HEK293T (cell line): ENCODE results near the gene EIF2AK3.
"Not testable (repeated sequence)": the region's sequence is repeated elsewhere in the genome, so short reads cannot be mapped to it uniquely, and the experiment has no call there.

Experiments
- CTCF ChIA-PET: fragments of 350-600 bp; formaldehyde crosslinking; extraction: SDS; loops from one replicate; lab custom pipeline; 2021; ENCODE audit warnings: antibody characterized with exemption, inconsistent platforms; lab: Yijun Ruan, JAX
- POLR2A ChIA-PET: fragments of 350-600 bp; formaldehyde crosslinking; extraction: SDS; loops from one replicate; lab custom pipeline; 2020; ENCODE audit warnings: antibody characterized with exemption, inconsistent platforms; lab: Yijun Ruan, JAX
- DNase-seq: peaks from one replicate; pipeline ENCODE4 v3.0.0; 2012; ENCODE audit warnings: mixed read lengths; ENCODE audit errors: extremely low spot score
- ARNT ChIP-seq: fragments of 450-650 bp; IDR thresholded peaks from 2 replicates; pipeline ENCODE4 v1.6.1; 2017; ENCODE audit warnings: mild to moderate bottlenecking
- BHLHE40 ChIP-seq: fragments of 450-650 bp; IDR thresholded peaks from 2 replicates; pipeline ENCODE4 v1.6.1; 2016; ENCODE audit warnings: mild to moderate bottlenecking, moderate library complexity, borderline replicate concordance
- CTBP1 ChIP-seq: fragments of 450-650 bp; IDR thresholded peaks from 2 replicates; pipeline ENCODE4 v1.6.1; 2016; ENCODE audit warnings: borderline replicate concordance
- ELF4 ChIP-seq: fragments of 450-650 bp; IDR thresholded peaks from 2 replicates; pipeline ENCODE4 v1.6.1; 2017; ENCODE audit warnings: antibody characterized with exemption
- FOXA1 ChIP-seq: fragments of 450-650 bp; IDR thresholded peaks from 2 replicates; pipeline ENCODE4 v1.6.1; 2016; ENCODE audit warnings: mild to moderate bottlenecking
- FOXK2 ChIP-seq: fragments of 450-650 bp; IDR thresholded peaks from 2 replicates; pipeline ENCODE4 v1.6.1; 2016; ENCODE audit warnings: mild to moderate bottlenecking
- FOXM1 ChIP-seq: fragments of 450-650 bp; IDR thresholded peaks from 2 replicates; pipeline ENCODE4 v1.6.1; 2017; ENCODE audit warnings: mild to moderate bottlenecking, borderline replicate concordance
- HDGF ChIP-seq: fragments of 450-650 bp; IDR thresholded peaks from 2 replicates; pipeline ENCODE4 v1.6.1; 2017; ENCODE audit warnings: antibody characterized with exemption, borderline replicate concordance
- L3MBTL2 ChIP-seq: fragments of 450-650 bp; conservative IDR thresholded peaks from 2 replicates; pipeline ENCODE4 v1.6.1; 2016; ENCODE audit warnings: mild to moderate bottlenecking
- LEF1 ChIP-seq: fragments of 450-650 bp; IDR thresholded peaks from 2 replicates; pipeline ENCODE4 v1.6.1; 2017; ENCODE audit warnings: mild to moderate bottlenecking, borderline replicate concordance
- NFRKB ChIP-seq: fragments of 450-650 bp; IDR thresholded peaks from 2 replicates; pipeline ENCODE4 v1.6.1; 2016; ENCODE audit warnings: mild to moderate bottlenecking, moderate library complexity
- SP1 ChIP-seq: fragments of 450-650 bp; IDR thresholded peaks from 2 replicates; pipeline ENCODE4 v1.6.1; 2017
- SUZ12 ChIP-seq: fragments of 450-650 bp; IDR thresholded peaks from 2 replicates; pipeline ENCODE4 v1.6.1; 2016; ENCODE audit warnings: mild to moderate bottlenecking
- TARDBP ChIP-seq: fragments of 450-650 bp; IDR thresholded peaks from 2 replicates; pipeline ENCODE4 v1.6.1; 2016
- ZNF384 ChIP-seq: fragments of 450-650 bp; IDR thresholded peaks from 2 replicates; pipeline ENCODE4 v1.6.1; 2016
- TF ChIP-seq, protein P1 (sequence below): fragments of 450-650 bp; IDR thresholded peaks from 2 replicates; pipeline ENCODE4 v1.6.1; 2016

EIF2AK3 gene

DNA sequence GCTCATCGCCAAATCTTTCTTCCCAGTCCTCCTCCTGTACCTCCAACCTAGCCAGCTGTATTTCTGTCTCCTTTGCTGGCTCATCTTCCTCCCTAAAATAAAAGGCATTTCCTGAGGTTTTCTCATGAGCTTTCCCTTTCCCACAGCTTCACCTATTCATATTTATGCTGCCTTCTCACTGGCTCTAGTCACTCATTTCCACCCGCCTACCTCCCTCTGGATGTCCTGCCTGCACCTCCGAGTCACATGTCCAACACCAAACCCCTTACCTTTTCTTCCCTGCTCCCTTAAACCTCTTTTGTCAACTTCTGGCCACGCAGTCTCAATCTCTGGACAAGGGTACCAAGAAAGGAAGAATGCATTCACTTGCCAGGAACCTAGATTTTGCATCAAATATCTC, 2.8 kb downstream of the EIF2AK3 start:
- ChIA-PET CTCF (no interaction called here), POLR2A (no interaction called here)
- DNase-seq, result no peak
- TF ChIP-seq ARNT, result no peak
- no peak for TF ChIP-seq BHLHE40
- no peak for TF ChIP-seq FOXM1
- no peak for TF ChIP-seq ZNF384
- no peak for TF ChIP-seq CTBP1
- TF ChIP-seq FOXK2, result no peak
- no peak for TF ChIP-seq TARDBP
- no peak for TF ChIP-seq FOXA1
- TF ChIP-seq SP1, result no peak
- no peak for TF ChIP-seq ELF4
- TF ChIP-seq LEF1, result no peak
- TF ChIP-seq, protein P1, sequence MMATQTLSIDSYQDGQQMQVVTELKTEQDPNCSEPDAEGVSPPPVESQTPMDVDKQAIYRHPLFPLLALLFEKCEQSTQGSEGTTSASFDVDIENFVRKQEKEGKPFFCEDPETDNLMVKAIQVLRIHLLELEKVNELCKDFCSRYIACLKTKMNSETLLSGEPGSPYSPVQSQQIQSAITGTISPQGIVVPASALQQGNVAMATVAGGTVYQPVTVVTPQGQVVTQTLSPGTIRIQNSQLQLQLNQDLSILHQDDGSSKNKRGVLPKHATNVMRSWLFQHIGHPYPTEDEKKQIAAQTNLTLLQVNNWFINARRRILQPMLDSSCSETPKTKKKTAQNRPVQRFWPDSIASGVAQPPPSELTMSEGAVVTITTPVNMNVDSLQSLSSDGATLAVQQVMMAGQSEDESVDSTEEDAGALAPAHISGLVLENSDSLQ, result no peak
- no peak for TF ChIP-seq SUZ12
- TF ChIP-seq NFRKB, result no peak
- TF ChIP-seq HDGF, result no peak
- no peak for TF ChIP-seq L3MBTL2

DNA sequence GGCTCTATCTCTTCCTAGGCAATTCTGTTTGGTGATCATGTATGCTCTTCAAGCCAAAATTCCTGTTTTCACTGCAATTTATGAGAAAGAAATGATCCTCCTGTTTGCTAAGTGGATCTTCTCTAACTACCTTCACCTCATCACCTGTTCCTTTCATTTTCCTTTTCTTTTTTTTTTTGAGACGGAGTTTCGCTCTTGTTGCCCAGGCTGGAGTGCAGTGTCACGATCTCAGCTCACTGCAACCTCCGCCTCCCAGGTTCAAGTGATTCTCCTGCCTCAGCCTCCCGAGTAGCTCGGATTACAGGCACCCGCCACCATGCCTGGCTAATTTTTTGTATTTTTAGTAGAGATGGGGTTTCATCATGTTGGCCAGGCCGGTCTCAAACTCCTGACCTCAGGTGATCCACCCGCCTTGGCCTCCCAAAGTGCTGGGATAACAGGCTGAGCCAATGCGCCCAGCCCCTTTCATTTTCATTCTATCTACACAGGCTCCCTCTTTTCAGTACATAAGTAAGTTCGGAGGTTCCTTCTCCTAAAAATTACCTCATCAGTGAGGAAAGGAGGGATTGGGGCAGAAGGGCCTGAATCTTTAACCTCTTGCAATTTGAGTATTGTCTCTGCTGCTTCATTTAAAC, 3.3 kb downstream of the EIF2AK3 start:
- CTCF ChIA-PET, DNase-seq, POLR2A ChIA-PET: not testable (repeated sequence)

GRCh38 chr2:88622307-88622706, 5.0 kb downstream of the EIF2AK3 start:
- CTCF ChIA-PET, result no interaction called here

GRCh38 chr2:88621432-88621831, 5.8 kb downstream of the EIF2AK3 start:
- TF ChIP-seq FOXK2 (no peak), ARNT (no peak), BHLHE40 (no peak), FOXM1 (no peak), CTBP1 (no peak), ZNF384 (no peak)
- POLR2A ChIA-PET, result no interaction called here
- no peak for DNase-seq
- CTCF ChIA-PET, result no interaction called here

More at GRCh38 chr2:88622307-88622706, 5.0 kb downstream of the EIF2AK3 start:
- DNase-seq, result no peak
- TF ChIP-seq FOXA1 (no peak), LEF1 (no peak), CTBP1 (no peak), L3MBTL2 (no peak), SP1 (no peak), TARDBP (no peak), FOXK2 (no peak), ELF4 (no peak), ARNT (no peak), SUZ12 (no peak), BHLHE40 (no peak), NFRKB (no peak), FOXM1 (no peak), ZNF384 (no peak), HDGF (no peak)
- TF ChIP-seq, protein P1, result no peak
- POLR2A ChIA-PET, result no interaction called here

DNA sequence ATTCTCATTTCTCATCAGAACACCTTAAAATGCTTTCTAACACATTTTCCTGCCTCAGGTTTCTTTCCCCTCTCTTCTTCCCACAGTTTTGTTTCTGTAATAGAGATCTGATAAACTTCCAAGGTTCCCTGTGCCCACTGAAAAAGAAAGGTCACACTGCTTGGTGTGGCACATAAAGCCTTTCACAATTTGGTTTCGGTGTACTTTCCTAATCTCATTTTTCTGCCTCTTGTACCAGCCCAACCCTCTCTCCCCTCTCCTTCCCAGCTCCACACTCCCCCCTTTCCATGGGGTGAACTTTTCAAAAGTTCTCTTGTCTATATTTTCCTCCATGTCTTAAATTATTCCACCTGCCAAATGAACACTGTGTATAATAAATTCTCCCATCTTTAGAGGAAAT, 7.2 kb downstream of the EIF2AK3 start:
- CTCF ChIA-PET, result no interaction called here
- DNase-seq, result no peak
- POLR2A ChIA-PET, result interaction anchor here (0.7 to 1.1 kb wide), 2 partner anchors 8 to 37 kb away, joined by 3 to 4 read pairs; no protein-coding TSS in a partner anchor
- TF ChIP-seq FOXK2 (no peak), LEF1 (no peak), FOXM1 (no peak), ZNF384 (no peak), CTBP1 (no peak), ELF4 (no peak), SP1 (no peak), L3MBTL2 (no peak), FOXA1 (no peak), ARNT (no peak), NFRKB (no peak), BHLHE40 (no peak), HDGF (no peak), SUZ12 (no peak), TARDBP (no peak)
- TF ChIP-seq, protein P1, result no peak

DNA sequence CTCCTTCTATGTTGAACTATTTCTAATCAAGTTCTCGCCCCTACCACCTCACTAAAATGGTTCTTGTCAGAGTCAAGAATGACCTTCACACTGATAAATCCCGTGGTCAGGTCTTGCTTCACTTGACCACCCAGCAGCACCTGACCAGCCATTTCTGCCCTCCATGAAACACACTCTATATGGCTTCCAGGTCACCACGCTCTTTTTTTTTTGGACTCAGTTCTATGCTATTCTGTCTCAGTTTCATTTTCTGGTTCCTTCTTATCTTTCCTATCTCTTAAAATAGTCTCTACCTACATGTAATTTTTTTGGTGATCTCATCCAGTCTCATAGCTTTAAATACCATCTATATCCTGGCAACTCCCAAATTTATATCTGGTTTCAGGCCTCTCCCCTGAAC, 11.4 kb downstream of the EIF2AK3 start:
- TF ChIP-seq FOXM1 (no peak), L3MBTL2 (no peak), TARDBP (no peak), NFRKB (no peak), LEF1 (no peak), SUZ12 (no peak), ARNT (no peak), HDGF (no peak)
- TF ChIP-seq, protein P1, result no peak
- ChIA-PET POLR2A (no interaction called here), CTCF (no interaction called here)
- DNase-seq, result no peak
